Ramos (cell line): Measurements from ENCODE around the gene ZNF557.

ENCODE experiments used
- in situ Hi-C: fragments of 300-500 bp; cut with MboI; formaldehyde crosslinking; loops from one replicate; pipeline ENCODE4 v1.14.3; 2022; ENCODE audit warnings: low sequenced_read_pairs; ENCODE audit not compliant: unreplicated experiment

ZNF557 gene

DNA sequence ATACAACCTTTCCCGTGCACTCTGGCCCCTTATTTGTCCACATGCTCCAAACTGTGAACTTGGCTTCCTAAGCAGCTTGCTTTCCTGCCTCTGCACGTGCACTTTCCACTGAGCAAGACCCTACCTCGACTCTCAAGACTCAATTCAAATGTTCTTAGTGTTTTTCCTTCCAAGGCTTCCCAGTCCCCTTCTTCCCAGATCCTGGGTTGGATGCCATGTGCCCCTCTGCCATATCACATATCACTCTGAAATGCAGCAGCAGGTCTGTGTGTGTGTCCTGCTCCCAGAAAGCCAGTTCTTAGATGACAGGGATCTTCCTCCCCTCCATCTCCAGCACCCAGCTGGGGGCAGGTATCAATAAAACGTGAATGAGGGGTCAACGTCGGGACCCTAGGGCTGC lies 3.0 kb downstream of the ZNF557 start:
- in situ Hi-C loops = no loop called here

DNA sequence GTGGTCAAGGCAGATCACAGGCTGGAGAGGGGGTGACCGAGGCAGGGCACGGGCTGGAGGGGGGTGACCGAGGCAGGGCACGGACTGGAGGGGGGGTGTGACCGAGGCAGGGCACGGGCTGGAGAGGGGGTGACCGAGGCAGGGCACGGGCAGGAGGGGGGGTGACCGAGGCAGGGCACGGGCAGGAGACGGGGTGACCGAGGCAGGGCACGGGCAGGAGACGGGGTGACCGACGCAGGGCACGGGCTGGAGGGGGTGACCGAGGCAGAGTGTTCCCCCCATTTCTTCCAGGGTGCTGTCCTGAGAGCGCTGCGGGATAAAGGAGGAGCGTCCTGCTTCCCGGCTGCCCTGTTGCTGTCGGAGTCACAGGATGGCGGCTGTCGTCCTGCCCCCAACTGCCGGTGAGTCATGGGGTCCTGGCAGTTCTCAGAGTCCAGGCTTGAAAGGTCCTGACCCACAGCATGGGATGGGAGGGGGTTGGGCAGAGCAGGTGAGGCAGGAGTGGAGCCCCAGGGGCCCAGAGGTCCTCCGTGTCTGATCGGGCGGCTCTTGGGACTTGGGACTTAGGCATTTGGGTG lies 5.3 kb downstream of the ZNF557 start:
- in situ Hi-C loops = loop anchor here (25.0 kb wide), 1 partner anchor 887 kb away; no protein-coding TSS in a partner anchor

DNA sequence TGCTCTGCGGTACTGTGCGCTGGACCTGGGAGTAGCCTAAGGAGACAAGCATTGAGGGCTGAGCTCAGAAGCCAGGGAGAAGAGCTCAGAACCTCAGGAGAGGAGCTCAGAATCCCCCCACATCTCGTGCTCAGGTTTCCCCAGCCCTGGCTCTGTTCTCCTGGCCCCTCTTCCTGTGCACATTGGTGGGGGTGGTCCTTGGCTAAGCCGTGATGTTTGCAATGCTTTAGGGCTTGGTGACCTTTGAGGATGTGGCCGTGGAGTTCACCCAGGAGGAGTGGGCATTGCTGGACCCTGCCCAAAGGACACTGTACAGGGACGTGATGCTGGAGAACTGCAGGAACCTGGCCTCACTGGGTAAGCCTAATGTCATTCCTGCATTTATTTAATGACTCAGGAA lies 6.6 kb downstream of the ZNF557 start:
- in situ Hi-C loops = loop anchor here (25.0 kb wide), 1 partner anchor 889 kb away; no protein-coding TSS in a partner anchor

DNA sequence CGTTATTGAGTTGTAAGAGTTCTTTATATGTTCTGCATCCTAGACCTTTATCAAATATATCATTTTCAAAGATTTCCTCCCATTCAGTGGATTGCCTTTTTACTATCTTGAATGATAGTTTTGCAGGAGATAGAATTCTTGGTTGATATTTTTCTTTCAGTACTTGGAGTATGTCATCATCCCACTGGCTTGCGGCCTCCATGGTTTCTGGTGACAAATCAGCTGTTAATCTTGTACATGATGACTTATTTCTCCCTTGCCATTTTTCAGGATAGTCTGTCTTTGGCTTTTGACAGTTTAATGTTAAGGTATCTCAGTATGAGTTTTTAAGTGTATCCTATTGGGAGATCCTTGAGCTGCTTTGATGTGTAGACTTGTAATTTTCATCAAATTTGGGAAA lies 8.5 kb downstream of the ZNF557 start:
- in situ Hi-C loops = loop anchor here (25.0 kb wide), 1 partner anchor 891 kb away; no protein-coding TSS in a partner anchor

DNA sequence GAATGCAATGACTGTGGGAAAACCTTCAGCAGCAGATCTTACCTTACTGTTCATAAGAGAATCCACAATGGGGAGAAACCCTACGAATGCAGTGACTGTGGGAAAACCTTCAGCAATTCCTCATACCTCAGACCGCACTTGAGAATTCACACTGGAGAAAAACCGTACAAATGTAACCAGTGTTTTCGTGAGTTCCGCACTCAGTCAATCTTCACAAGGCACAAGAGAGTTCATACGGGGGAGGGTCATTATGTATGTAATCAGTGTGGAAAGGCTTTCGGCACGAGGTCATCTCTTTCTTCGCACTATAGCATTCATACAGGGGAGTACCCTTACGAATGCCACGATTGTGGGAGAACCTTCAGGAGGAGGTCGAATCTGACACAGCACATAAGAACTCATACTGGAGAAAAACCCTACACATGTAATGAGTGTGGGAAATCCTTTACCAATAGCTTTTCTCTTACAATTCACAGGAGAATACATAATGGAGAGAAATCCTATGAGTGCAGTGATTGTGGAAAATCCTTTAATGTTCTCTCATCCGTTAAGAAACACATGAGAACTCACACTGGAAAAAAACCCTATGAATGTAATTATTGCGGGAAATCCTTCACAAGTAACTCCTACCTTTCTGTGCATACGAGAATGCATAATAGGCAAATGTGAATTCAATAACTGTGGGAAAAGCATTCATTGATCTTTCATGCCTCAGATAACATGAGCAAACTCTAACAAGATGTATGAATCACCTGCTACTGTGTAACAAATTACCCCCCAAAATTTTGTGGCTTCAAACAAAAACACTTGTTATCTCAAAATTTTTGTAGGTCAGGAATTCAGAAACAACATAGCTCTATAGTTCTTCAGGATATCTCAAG lies 13.8 kb downstream of the ZNF557 start:
- in situ Hi-C loops = loop anchor here (25.0 kb wide), 1 partner anchor 896 kb away; no protein-coding TSS in a partner anchor

DNA sequence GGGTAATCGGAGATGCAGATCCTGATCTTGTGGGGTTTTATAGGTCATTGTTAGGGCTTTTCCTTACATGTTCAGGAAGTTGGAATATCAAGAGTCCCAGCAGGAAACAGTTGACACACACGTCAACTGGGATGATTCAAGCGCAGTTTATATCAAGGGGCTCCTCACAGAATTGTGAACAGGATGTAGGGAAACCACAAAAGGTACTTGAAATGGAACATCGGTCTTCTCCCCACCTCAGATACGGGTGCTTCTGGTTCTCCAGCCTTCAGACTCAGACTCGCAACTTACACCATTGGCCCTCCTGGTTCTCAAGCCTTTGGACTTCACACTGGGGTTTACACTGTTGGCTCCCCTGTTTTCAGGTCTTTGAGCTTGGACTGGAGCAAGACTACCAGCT lies 19.5 kb downstream of the ZNF557 start:
- in situ Hi-C loops = loop anchor here (25.0 kb wide), 1 partner anchor 902 kb away; no protein-coding TSS in a partner anchor

DNA sequence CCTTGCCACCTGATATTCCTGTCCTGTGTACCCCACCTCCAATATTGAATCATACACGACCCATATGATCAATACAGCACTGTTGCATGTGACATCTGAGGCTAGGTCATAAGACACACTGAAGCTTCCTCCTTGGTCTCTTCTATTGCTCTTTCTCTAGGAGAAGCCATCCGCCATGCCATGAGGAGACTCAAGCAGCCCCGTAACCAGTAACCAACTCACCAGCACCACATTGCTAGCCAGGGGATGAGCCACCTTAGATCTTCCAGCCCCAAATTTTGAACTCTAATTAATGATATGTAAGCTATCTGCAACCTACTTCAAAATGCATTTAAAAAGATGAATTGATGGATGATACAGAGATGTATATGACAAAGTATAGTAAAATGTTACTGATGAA lies 28.6 kb downstream of the ZNF557 start:
- in situ Hi-C loops = loop anchor here (25.0 kb wide), 1 partner anchor 911 kb away; no protein-coding TSS in a partner anchor

DNA sequence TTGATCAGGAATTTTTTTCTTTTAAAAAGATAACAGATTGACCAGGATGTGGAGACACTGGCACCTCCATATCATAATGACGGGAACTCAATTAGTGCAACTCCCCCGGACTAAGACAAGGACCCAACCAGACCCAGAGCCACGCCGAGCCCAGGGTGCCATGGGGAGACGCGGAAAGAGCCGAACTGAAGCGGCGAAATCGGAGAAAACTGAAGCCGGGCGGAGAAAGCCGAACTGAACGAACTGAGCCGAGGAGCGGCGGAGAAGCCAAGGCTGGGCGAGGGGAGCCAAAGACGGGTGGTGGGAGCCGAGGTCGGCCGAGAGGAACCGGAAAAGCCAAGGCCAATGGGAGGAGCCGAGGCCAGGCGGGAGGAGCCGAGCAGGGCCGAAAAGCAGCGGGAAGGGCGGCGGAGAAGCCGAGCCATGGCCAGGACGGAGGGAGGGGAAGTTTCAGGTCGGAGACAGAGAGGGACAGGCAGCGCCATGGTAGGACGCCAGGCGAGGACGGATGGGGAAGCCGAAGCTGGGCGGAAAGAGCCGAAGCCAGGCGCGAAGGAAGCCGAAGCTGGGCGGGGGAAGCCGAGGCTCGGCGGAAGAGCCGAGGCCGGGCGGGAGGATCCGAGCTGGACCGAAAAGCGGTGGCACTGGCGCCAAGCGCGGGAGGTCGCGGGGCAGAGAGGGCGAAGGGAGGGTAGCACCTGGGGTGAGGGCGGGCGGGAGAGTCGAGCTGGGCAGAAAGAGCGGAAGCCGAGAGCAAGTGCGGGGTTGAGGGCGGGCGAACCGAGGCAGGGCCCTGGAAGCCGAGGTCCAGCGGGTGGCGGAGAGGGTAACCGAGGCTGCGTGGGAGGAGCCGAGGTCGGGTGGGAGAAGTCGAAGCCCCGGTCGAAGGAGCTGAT lies 29.4 kb downstream of the ZNF557 start:
- in situ Hi-C loops = loop anchor here (25.0 kb wide), 1 partner anchor 912 kb away; no protein-coding TSS in a partner anchor

DNA sequence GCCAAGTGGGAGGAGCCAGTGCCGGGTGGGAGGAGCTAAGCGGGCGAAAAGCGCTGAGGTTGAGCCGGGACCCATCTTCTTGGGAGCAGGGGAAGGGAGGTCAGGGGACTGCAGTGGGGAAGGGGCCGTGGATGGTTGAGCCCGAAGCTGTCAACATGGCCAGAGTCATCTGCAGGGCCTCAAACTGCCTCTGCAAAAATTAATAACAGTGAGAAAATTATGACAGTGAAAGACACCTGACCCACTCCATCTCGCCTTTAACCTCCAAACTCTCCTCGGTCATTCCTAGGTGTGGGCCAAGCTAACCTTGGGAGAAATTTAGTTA lies 30.1 kb downstream of the ZNF557 start:
- in situ Hi-C loops = loop anchor here (25.0 kb wide), 1 partner anchor 912 kb away; no protein-coding TSS in a partner anchor

DNA sequence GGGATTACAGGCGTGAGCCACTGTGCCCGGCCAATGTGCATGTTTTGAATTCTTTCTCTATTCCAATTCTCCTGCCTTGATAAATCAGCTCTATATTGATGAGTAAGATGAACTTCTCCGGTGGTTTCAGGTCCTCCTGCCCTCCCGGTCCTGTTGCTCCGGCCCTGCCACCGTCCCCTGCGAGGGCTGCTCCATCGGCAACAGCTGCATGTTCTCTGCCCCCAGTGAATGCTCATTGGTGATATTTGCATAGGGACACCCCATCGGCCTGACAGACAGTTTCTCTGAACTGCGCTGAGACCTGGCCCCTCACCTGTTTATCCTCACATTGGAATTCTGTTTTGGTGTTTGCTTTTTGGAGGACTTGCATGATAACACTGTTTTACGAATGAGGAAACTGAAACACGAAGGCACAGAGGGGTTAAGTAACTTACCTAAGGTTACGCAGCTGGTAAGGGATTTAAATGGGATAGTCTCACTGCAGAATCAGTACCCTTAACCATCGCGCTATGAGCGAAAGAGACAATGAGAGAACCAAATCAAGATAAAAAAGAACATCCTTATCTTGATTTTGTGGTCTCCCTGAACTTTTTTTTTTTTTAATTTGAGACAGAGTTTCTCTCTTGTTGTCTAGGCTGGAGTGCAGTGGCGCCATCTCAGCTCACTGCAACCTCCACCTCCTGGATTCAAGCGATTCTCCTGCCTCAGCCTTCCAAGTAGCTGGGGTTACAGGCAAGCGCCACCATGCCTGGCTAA lies 32.2 kb downstream of the ZNF557 start:
- in situ Hi-C loops = loop anchor here (10.0 kb wide), 2 partner anchors 223 to 703 kb away; no protein-coding TSS in a partner anchor

DNA sequence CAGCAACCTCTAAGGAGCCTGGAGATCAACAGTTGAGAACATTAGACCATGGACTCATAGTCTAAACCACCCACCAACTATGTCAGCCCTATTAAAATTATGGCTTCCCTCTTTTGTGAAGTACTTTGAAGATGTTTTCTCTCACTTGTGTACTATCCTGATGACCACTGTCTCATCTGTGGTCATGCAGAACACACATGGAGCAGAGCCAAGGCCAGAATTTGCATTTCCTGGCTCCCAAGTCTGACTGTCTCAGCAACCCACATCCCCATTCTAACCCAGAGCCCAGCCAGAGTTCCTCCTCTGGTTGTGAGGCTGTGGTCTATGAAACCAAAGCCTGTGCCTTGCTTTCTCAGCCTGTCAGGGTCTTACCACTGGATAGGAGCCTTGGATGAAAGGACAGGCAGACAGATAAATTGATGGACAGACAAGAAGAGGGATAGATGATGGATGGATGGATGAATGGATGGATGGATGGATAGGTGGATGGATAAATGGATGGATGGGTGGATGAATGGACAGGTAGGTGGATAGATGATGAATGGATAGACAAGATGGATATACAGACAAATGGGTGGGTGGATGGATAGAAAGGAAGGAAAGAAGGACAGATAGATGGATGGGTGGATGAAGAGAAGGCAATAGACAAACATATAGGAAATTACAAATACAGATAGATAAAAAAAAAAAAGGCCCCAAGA lies 35.4 kb downstream of the ZNF557 start:
- in situ Hi-C loops = loop anchor here (10.0 kb wide), 2 partner anchors 220 to 700 kb away; no protein-coding TSS in a partner anchor

DNA sequence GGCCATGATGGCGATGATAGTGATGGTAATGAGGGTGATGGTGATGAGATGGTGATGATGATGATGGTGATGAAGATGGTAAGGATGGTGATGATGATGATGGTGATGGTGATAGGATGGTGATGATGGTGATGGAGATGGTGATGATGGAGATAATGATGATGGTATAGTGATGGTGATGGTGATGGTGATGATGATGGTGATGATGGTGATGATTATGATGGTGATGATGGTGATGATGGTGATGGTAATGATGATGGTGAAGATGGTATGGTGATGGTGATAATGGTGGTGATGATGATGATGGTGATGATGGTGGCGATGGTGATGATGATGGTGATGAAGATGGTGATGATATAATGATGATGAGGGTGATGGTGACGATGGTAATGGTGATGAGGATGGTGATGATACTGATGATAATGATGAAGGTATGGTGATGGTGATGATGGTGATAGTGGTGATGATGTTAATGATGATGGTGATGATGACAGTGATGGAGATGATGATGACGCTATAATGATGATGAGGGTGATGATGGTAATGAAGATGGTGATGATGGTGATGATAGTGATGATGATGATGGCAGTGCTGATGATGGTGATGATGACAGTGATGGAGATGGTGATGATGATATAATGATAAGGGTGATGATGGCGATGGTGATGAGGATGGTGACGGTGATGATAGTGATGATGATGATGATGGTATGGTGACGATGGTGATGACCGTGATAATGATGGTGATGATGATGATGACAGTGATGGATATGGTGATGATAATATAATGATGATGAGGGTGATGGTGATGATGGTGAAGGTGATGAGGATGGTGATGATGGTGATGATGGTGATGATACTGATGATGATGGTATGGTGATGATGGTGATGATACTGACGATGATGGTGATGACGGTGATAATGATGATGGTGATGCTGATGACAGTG lies 37.5 kb downstream of the ZNF557 start:
- in situ Hi-C loops = loop anchor here (10.0 kb wide), 2 partner anchors 218 to 698 kb away; no protein-coding TSS in a partner anchor

DNA sequence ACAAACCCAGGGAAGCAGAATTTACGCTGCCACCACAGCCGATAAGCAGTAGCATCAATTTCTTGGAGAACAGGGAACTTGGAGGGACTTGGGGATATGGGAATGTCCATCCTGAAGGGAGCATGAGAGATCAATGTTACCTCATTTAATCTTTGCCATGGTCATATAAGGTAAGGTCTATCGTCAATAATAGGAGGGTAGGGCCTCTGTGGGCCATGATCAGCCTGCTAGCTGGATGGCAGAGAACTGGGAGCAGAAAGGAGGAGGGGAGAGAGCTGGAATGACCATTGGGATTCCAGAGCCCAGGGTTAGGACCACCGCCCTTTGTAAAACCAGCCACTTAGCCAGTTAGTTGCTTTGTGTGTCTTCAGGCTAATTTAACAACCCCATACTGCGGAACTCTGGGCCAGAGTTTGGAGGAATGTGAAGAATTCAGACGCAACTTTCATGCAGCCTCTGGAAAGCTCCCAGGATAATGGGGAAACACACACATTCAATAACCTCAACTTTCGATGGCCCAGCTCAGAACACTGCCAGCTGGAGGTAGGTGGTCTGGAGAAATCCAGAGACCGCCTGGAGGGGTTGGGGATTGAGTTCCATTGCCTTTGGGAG lies 40.3 kb downstream of the ZNF557 start:
- in situ Hi-C loops = loop anchor here (10.0 kb wide), 2 partner anchors 215 to 695 kb away; no protein-coding TSS in a partner anchor

DNA sequence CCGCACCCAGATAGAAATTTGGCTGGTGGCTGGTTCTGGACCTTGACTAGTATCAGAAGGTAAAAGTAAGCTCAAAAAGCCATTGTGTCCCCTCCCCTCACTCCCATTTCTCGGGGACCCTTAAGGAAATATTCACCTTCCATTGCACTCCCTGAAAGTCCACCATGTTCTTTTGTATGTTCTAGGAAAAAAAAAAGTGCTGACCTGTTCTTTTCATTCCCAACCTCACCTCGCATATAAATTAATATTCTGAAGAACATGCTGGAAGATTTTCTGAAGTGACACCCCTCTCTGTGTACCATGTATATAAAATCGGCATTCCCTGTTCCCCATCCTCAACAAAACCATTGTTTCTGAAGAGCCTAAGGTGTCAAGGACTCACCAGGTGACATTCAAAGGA lies 43.2 kb downstream of the ZNF557 start:
- in situ Hi-C loops = no loop called here

DNA sequence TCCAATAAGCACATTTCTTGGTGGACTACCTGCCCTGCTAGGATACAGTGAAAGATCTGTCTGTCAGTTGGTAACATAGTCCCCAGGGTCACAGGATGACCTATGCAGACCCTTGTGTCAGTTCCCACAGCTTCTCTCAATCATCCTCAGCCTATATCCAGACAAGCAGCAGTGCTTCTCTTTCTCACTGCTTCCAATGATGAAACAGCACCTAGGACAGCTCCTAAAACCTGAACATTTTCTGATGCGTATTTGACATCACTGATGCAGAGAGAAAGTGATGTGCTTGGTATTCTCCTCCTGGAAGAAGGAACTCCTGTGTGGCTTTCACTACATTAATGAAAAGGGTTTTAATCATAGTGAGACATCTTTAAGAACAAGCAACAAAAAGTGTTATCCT lies 43.7 kb downstream of the ZNF557 start:
- in situ Hi-C loops = no loop called here

DNA sequence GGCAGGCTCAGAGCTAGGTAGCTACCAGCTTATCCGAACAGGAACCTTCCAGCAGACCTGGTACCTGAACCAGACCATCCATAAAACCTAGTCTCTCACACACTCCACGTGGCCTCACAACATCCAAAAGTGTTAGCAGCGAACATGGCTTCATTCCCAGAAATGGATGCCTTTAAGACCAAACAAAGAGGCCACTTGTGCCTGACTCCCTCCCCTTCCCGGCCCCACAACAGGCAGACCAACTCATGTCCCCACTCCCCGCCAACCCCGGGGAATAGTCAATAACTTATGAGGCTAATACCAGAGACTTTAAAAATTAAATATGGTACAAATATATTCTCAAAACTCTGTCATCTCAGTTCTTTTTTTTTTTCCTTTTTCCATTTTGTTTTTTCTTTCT lies 46.2 kb downstream of the ZNF557 start:
- in situ Hi-C loops = no loop called here

DNA sequence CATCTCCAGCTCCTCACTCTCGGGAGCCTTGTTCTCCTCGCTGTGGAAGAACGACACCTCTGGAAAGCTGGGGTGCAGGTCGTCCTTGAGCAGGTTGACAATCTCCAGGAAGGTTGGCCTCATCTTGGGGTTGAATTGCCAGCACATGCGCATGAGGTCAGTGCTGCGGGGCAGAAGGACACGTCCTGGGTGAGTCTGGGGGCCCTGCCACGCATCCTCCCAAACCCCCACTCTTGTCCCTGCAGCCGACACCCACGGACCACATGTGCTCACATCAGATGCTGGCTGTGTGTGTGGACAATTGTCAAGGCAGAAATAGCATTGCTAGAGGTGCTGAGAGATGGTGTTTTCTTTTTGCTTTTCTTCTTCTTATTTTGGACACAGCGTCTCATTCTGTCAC lies 47.7 kb downstream of the ZNF557 start:
- in situ Hi-C loops = no loop called here
